K562 (cell line): ENCODE data around the gene SH3RF1.

Experiments
- BCLAF1 ChIP-seq, 2 experiments: fragments of 450-650 bp in 1 of 2; IDR thresholded peaks; 2 replicates each; pipeline ENCODE4 v1.6.1; 2011 to 2017; ENCODE audit warnings: low read depth in 2 of 2, antibody characterized with exemption in 1 of 2, borderline replicate concordance in 1 of 2, low read length in 1 of 2, mild to moderate bottlenecking in 1 of 2, mixed read lengths in 1 of 2; ENCODE audit not compliant: control insufficient read depth in 1 of 2
- CHD2 ChIP-seq: IDR thresholded peaks from 2 replicates; pipeline ENCODE4 v1.6.1; 2011; ENCODE audit warnings: low read depth, low read length
- CTCF ChIP-seq, 3 experiments: IDR thresholded peaks in 2 of 3; conservative IDR thresholded peaks in 1 of 3; 2 replicates each; pipeline ENCODE4 v1.5.1; 2011 to 2012; ENCODE audit warnings: low read length in 3 of 3, mild to moderate bottlenecking in 3 of 3, control low read depth in 2 of 3, improper control_type of control experiment in 1 of 3, inconsistent platforms in 1 of 3, low read depth in 1 of 3, mixed read lengths in 1 of 3, moderate library complexity in 1 of 3; ENCODE audit not compliant: insufficient read depth in 2 of 3
- DPF2 ChIP-seq: fragments of 450-650 bp; IDR thresholded peaks from 2 replicates; pipeline ENCODE4 v1.6.1; 2016
- NONO ChIP-seq, 2 experiments: fragments of 200-400 bp in 1 of 2; fragments of 450-650 bp in 1 of 2; formaldehyde crosslinking in 1 of 2; IDR thresholded peaks; 2 replicates each; pipeline ENCODE4 v1.6.1; 2017; ENCODE audit warnings: low read depth in 2 of 2, mild to moderate bottlenecking in 2 of 2, moderate library complexity in 2 of 2, low read length in 1 of 2
- PYGO2 ChIP-seq: fragments of 450-650 bp; IDR thresholded peaks from 2 replicates; pipeline ENCODE4 v1.6.1; 2016; ENCODE audit warnings: mild to moderate bottlenecking, missing genetic modification characterization, moderate library complexity, missing compliant biosample characterization
- STAT5A ChIP-seq: IDR thresholded peaks from 2 replicates; pipeline ENCODE4 v1.6.1; 2012; ENCODE audit warnings: low read length, inconsistent platforms, borderline replicate concordance
- U2AF2 ChIP-seq: fragments of 200-400 bp; formaldehyde crosslinking; optimal IDR thresholded peaks from 2 replicates; pipeline ENCODE3; 2017; ENCODE audit warnings: low read depth, mild to moderate bottlenecking, low read length
- ZNF778 ChIP-seq: fragments of 450-650 bp; formaldehyde crosslinking; IDR thresholded peaks from 2 replicates; pipeline ENCODE4 v1.4.0; 2020; ENCODE audit warnings: mild to moderate bottlenecking, moderate library complexity

GRCh38 chr4:169047956-169048355 is 222.8 kb downstream of the SH3RF1 start:
- TF ChIP-seq BCLAF1 (IDR thresholded peaks at IDR 0.05; ENCODE audit: borderline replicate concordance in 1 of 2, control insufficient read depth in 1 of 2, low read depth in 2 of 2, low read length in 1 of 2) (no peak), ZNF778 (CRISPR knock-in tag) (no peak), STAT5A (no peak), CTCF (IDR thresholded peaks at IDR 0.05 in 2 of 3, conservative IDR thresholded peaks at IDR 0.05 in 1 of 3; ENCODE audit: insufficient read depth in 2 of 3, low read depth in 1 of 3, low read length in 3 of 3) (no peak), NONO (IDR thresholded peaks at IDR 0.05; ENCODE audit: low read depth in 2 of 2, low read length in 1 of 2) (no peak), U2AF2 (no peak), PYGO2 (tag) (no peak), DPF2 (no peak), CHD2 (no peak)
